K562 (cell line): ENCODE measurements around the gene TM2D3. TPM values are rescaled to one million over a fixed set of nuclear protein-coding genes. Genes with fewer than 3 reads are reported as not detected.
A peak's percentile ranks its signal among the peaks of the same experiment; 100 is the strongest.

ENCODE experiments used
- ATAC-seq: fragments of 200-7000 bp; cut with Tn5 transposase; 3 replicates; pipeline ENCODE4 v1.9.1; 2020; ENCODE audit warnings: moderate library complexity
- Bru-seq: library from RNA; stranded (reverse); fragments of 400-500 nt; gene quantifications from one replicate; lab custom pipeline; 2021; lab: Mats Ljungman, UMichigan
- BruChase-seq, 2 experiments: library from RNA; stranded (reverse); fragments of 400-500 nt; gene quantifications; one replicate each; lab custom pipeline; 2021; lab: Mats Ljungman, UMichigan
- BruUV-seq: library from RNA; stranded (reverse); fragments of 400-500 nt; replicated peaks from 2 replicates; lab custom pipeline; 2021; lab: Mats Ljungman, UMichigan
- CTCF ChIA-PET: fragments of 300-600 bp; formaldehyde crosslinking; extraction: SDS; loops from one replicate; lab custom pipeline; 2021; ENCODE audit warnings: low intra/inter-chr PET ratio; lab: Yijun Ruan, JAX
- POLR2A ChIA-PET: fragments of 300-600, 350-650 bp; sonication (Branson Sonifier 250); formaldehyde crosslinking; extraction: SDS; loops from one replicate; lab custom pipeline; 2021; ENCODE audit warnings: antibody characterized with exemption, inconsistent platforms; lab: Yijun Ruan, JAX
- DNase-seq, 4 experiments: peaks; one replicate each; pipeline versions ENCODE4 v3.0.0 to v3.0.0-alpha.2; 2011 to 2018; ENCODE audit warnings: low spot score in 3 of 4, mixed read lengths in 3 of 4; ENCODE audit errors: extremely low read depth in 1 of 4
- FAIRE-seq: peaks from 2 replicates; lab custom pipeline; 2011; peaks lifted over from hg19 to GRCh38; lab: Jason Lieb, UNC
- H2AFZ ChIP-seq: 2 replicates; pipeline ENCODE4 v1.6.0; 2011; ENCODE audit warnings: low read depth, low read length, control low read depth, inconsistent platforms
- H3K27ac ChIP-seq: fragments of 200-600 bp; 3 replicates; pipeline ENCODE4 v1.8.0; 2011; ENCODE audit warnings: low read depth, mild to moderate bottlenecking, control low read depth, inconsistent platforms, low read length, moderate library complexity, mixed read lengths; ENCODE audit errors: extremely low read depth
- H3K27me3 ChIP-seq, 2 experiments: fragments of 300-600 bp in 1 of 2; 2 replicates in 1 of 2; 3 replicates in 1 of 2; pipeline versions ENCODE4 v1.6.0 to v1.8.0; 2011; ENCODE audit warnings: inconsistent platforms in 2 of 2, low read length in 2 of 2, mild to moderate bottlenecking in 1 of 2, mixed read lengths in 1 of 2, moderate library complexity in 1 of 2; ENCODE audit not compliant: control insufficient read depth in 2 of 2, insufficient read depth in 2 of 2
- H3K36me3 ChIP-seq: fragments of 300-600 bp; 3 replicates; pipeline ENCODE4 v1.8.0; 2011; ENCODE audit warnings: mild to moderate bottlenecking, low read length, inconsistent platforms; ENCODE audit not compliant: control insufficient read depth, insufficient read depth
- H3K4me1 ChIP-seq, 2 experiments: fragments of 200-600 bp in 1 of 2; replicated peaks in 1 of 2; 2 replicates in 1 of 2; 3 replicates in 1 of 2; pipeline versions ENCODE4 v1.5.1 to v1.8.0; 2011; ENCODE audit warnings: inconsistent platforms in 2 of 2, low read length in 2 of 2, mild to moderate bottlenecking in 1 of 2, mixed read lengths in 1 of 2, moderate library complexity in 1 of 2; ENCODE audit not compliant: control insufficient read depth in 2 of 2, insufficient read depth in 2 of 2
- H3K4me2 ChIP-seq: 2 replicates; pipeline ENCODE4 v1.6.1; 2011; ENCODE audit warnings: low read length, control low read depth, inconsistent platforms, mixed read lengths; ENCODE audit not compliant: insufficient read depth
- H3K4me3 ChIP-seq: fragments of 200-600 bp; sonication (generic), shearing (Covaris generic); 2 replicates; pipeline ENCODE4 v1.5.1; 2016; ENCODE audit warnings: control low read depth, inconsistent platforms
- H3K79me2 ChIP-seq: fragments of 200-600 bp; 3 replicates; pipeline ENCODE4 v1.8.0; 2011; ENCODE audit warnings: low read length, inconsistent platforms; ENCODE audit not compliant: control insufficient read depth, insufficient read depth
- H3K9ac ChIP-seq, 2 experiments: 2 replicates each; pipeline versions ENCODE4 v1.6.0 to v1.6.1; 2011; ENCODE audit warnings: low read depth in 2 of 2, low read length in 2 of 2, control low read depth in 1 of 2, inconsistent platforms in 1 of 2, mild to moderate bottlenecking in 1 of 2, mixed read lengths in 1 of 2; ENCODE audit not compliant: insufficient read depth in 1 of 2
- H3K9me1 ChIP-seq: one replicate; pipeline ENCODE4 v1.6.0; 2011; ENCODE audit warnings: inconsistent platforms, mild to moderate bottlenecking, low read length, moderate library complexity; ENCODE audit not compliant: control insufficient read depth, insufficient read depth
- H3K9me3 ChIP-seq: replicated peaks from 2 replicates; pipeline ENCODE4 v1.5.1; 2011; ENCODE audit warnings: low read depth, low read length, inconsistent platforms; ENCODE audit not compliant: control insufficient read depth, insufficient read depth
- H4K20me1 ChIP-seq: replicated peaks from 2 replicates; pipeline ENCODE4 v1.6.1; 2011; ENCODE audit warnings: low read length, inconsistent platforms, mixed read lengths; ENCODE audit not compliant: control insufficient read depth, insufficient read depth
- ETV6 ChIP-seq, 3 experiments: fragments of 150-350 bp in 1 of 3; sonication (generic) in 1 of 3; formaldehyde crosslinking in 1 of 3; IDR thresholded peaks; 2 replicates each; pipeline versions ENCODE4 v1.6.1 to v1.8.0; 2014 to 2022; ENCODE audit warnings: borderline replicate concordance in 2 of 3, low read depth in 2 of 3, antibody characterized with exemption in 1 of 3, low read length in 1 of 3, mild to moderate bottlenecking in 1 of 3, missing genetic modification reagents in 1 of 3
- ID3 ChIP-seq, 2 experiments: fragments of 250-450 bp in 1 of 2; fragments of 450-650 bp in 1 of 2; sonication (Bioruptor Pico) in 1 of 2; IDR thresholded peaks; 2 replicates each; pipeline versions ENCODE4 v1.6.1 to v1.8.0; 2016 to 2021; ENCODE audit warnings: mild to moderate bottlenecking in 2 of 2, moderate library complexity in 2 of 2, missing compliant biosample characterization in 1 of 2, missing genetic modification characterization in 1 of 2
- KAT2B ChIP-seq: IDR thresholded peaks from one replicate; pipeline ENCODE4 v1.6.1; 2012; ENCODE audit warnings: low read depth, mild to moderate bottlenecking, control low read depth, inconsistent platforms, low read length, moderate library complexity
- NONO ChIP-seq, 2 experiments: fragments of 200-400 bp in 1 of 2; fragments of 450-650 bp in 1 of 2; formaldehyde crosslinking in 1 of 2; IDR thresholded peaks; 2 replicates each; pipeline ENCODE4 v1.6.1; 2017; ENCODE audit warnings: low read depth in 2 of 2, mild to moderate bottlenecking in 2 of 2, moderate library complexity in 2 of 2, low read length in 1 of 2
- ZNF282 ChIP-seq: sonication (generic); formaldehyde crosslinking; IDR thresholded peaks from 2 replicates; pipeline ENCODE4 v1.8.1; 2023; ENCODE audit warnings: missing genetic modification reagents
- ZNF408 ChIP-seq: fragments of 250-450 bp; sonication (Bioruptor Pico); IDR thresholded peaks from 2 replicates; pipeline ENCODE4 v1.4.0; 2020; ENCODE audit warnings: low read depth, mild to moderate bottlenecking, moderate library complexity
- ZNF639 ChIP-seq, 2 experiments: fragments of 200-800 bp in 1 of 2; sonication (Bioruptor generic) in 1 of 2; sonication (generic) in 1 of 2; formaldehyde crosslinking in 1 of 2; IDR thresholded peaks in 1 of 2; conservative IDR thresholded peaks in 1 of 2; 2 replicates each; pipeline versions ENCODE4 v1.5.0 to v1.6.1; 2016 to 2020; ENCODE audit warnings: missing compliant biosample characterization in 1 of 2, missing genetic modification characterization in 1 of 2, missing genetic modification reagents in 1 of 2
- WGBS: fragments of 100-300 bp; shearing (Covaris generic); methylation state at CpG from one replicate; pipeline ENCODE4 v1.1.6; 2016; ENCODE audit warnings: low coverage, mixed read lengths; ENCODE audit not compliant: insufficient coverage; ENCODE audit errors: missing lambda C conversion rate; 5-methylcytosine and 5-hydroxymethylcytosine counted together
- in situ Hi-C: fragments of 300-500 bp; cut with MboI; formaldehyde crosslinking; loops from 4 replicates; pipeline ENCODE4 v1.15.0; 2018; ENCODE audit warnings: inconsistent platforms, mixed read lengths
- intact Hi-C: fragments of 100-400 bp; cut with micrococcal nuclease; formaldehyde crosslinking; loops from 2 replicates; pipeline ENCODE4 v1.14.2; 2022
- long read RNA-seq, 3 experiments: library from polyadenylated mRNA in 2 of 3; library from RNA in 1 of 3; unstranded in 2 of 3; stranded (forward) in 1 of 3; transcript quantifications; one replicate each; pipeline ENCODE4 v2.0.0, GENCODE V29; 2019 to 2022
- polyA minus RNA-seq, 3 experiments: library from RNA; depleted of rRNA, polyadenylated mRNA; stranded (reverse); fragments of >200 nt; gene quantifications; 2 replicates each; pipeline ENCODE4 v1.2.3, GENCODE V29; 2011
- polyA plus RNA-seq, 8 experiments: library from polyadenylated mRNA; depleted of rRNA in 4 of 8; stranded (reverse) in 5 of 8; unstranded in 3 of 8; fragments of >200 nt; fragmentation: Nextera tagmentation in 2 of 8; fragmentation: Illumina TruSeq in 1 of 8; extraction: Ambion mirVana in 2 of 8; extraction: Trizol in 1 of 8; gene quantifications; 2 replicates each; pipeline versions ENCODE4 v1.2.1 to v1.2.3, GENCODE V29; 2011 to 2014; ENCODE audit warnings: inconsistent platforms in 1 of 8, missing spikeins in 1 of 8
- total RNA-seq, 7 experiments: library from RNA; depleted of rRNA in 6 of 7; stranded (reverse); fragments of >200 nt in 6 of 7; fragmentation: Illumina TruSeq in 2 of 7; extraction: Trizol in 2 of 7; gene quantifications; 2 replicates each; pipeline versions ENCODE4 v1.2.1 to v1.2.3, GENCODE V29; 2011 to 2021; ENCODE audit warnings: low replicate concordance in 1 of 7
- TF ChIP-seq, protein P1 (sequence below): sonication (generic); formaldehyde crosslinking; IDR thresholded peaks from 2 replicates; pipeline ENCODE4 v1.8.0; 2022; ENCODE audit warnings: missing genetic modification reagents, mild to moderate bottlenecking, moderate library complexity, borderline replicate concordance

The TM2D3 gene
- 75.4 and 111 TPM in 2 replicates for total RNA-seq (2011; cell fraction: chromatin; rRNA removed; ENCODE audit: low replicate concordance)
- 93.2 and 100 TPM in 2 replicates for total RNA-seq (2011; cell fraction: nucleolus; rRNA removed)
- 121 and 152 TPM in 2 replicates for total RNA-seq (2011; cell fraction: nucleoplasm; rRNA removed)
- total RNA-seq (2014; rRNA removed) (16.5 and 23.5 TPM in 2 replicates), total RNA-seq (2014; rRNA removed; fragmentation: Illumina TruSeq; extraction: Trizol) (31.3 and 32.4 TPM in 2 replicates), total RNA-seq (2015; rRNA removed; fragmentation: Illumina TruSeq; extraction: Trizol) (34.1 and 34.9 TPM in 2 replicates), total RNA-seq (2021) (27.4 and 28.9 TPM in 2 replicates), polyA plus RNA-seq (2011; rRNA removed) (59.5 and 61.0 TPM in 2 replicates), polyA plus RNA-seq (2014; fragmentation: Illumina TruSeq; extraction: Trizol) (25.3 and 26.8 TPM in 2 replicates), polyA plus RNA-seq (2014; fragmentation: Nextera tagmentation; extraction: Ambion mirVana) (10 to 100 TPM; 59.2 to 67.9 TPM), polyA plus RNA-seq (2014; rRNA removed) (27.9 and 28.2 TPM in 2 replicates), polyA minus RNA-seq (2011; rRNA and poly(A)+ RNA removed) (50.4 and 52.1 TPM in 2 replicates), Bru-seq, nascent RNA (percentile 88 among the genes with signal in this experiment), BruChase-seq, experiment 1, labeled RNA remaining after a 2-hour chase (percentile 88 among the genes with signal in this experiment), BruChase-seq, experiment 2, labeled RNA remaining after a 6-hour chase (percentile 84 among the genes with signal in this experiment)
- 33.6 and 42.8 TPM in 2 replicates for polyA plus RNA-seq (2011; cell fraction: cytosol; rRNA removed)
- polyA plus RNA-seq (2011; cell fraction: nucleus; rRNA removed) = 58.3 and 77.8 TPM in 2 replicates
- 22.2 and 31.4 TPM in 2 replicates for polyA plus RNA-seq (2012)
- 20.9 and 28.2 TPM in 2 replicates for polyA minus RNA-seq (2011; cell fraction: cytosol; rRNA and poly(A)+ RNA removed)
- polyA minus RNA-seq (2011; cell fraction: nucleus; rRNA and poly(A)+ RNA removed) = 67.7 and 82.9 TPM in 2 replicates
- long read RNA-seq, experiment 1, transcript TM2D3-201 (6 exons, 1,381 nt) = minor isoform, 18 of 85 reads
- long read RNA-seq, experiment 1, transcript TM2D3-202 (5 exons, 1,329 nt) = major isoform, 41 of 85 reads
- long read RNA-seq, experiment 1, partial matches to known transcripts = 0 of 85 reads
- long read RNA-seq, experiment 1, other reads (novel, unspliced or antisense) = 16 of 85 reads
- long read RNA-seq, experiment 2, transcript TM2D3-202 (5 exons, 1,329 nt) = major isoform, 9 of 32 reads
- long read RNA-seq, experiment 2, transcript TM2D3-201 (6 exons, 1,381 nt) = minor isoform, 5 of 32 reads
- long read RNA-seq, experiment 2, partial matches to known transcripts = 0 of 32 reads
- long read RNA-seq, experiment 2, other reads (novel, unspliced or antisense) = 15 of 32 reads
- long read RNA-seq, experiment 3, transcript TM2D3-202 (5 exons, 1,329 nt) = major isoform, 27 of 49 reads
- long read RNA-seq, experiment 3, transcript TM2D3-201 (6 exons, 1,381 nt) = minor isoform, 16 of 49 reads
- long read RNA-seq, experiment 3, partial matches to known transcripts = 1 of 49 reads
- long read RNA-seq, experiment 3, other reads (novel, unspliced or antisense) = 3 of 49 reads

GRCh38 chr15:101652098-101652785, at the start of gene TM2D3:
TM2D3 (minus strand) TSS chr15:101652381; CDS start chr15:101652361, 20 bp downstream.
- Histone ChIP-seq H3K36me3 (peaks cover 44% of the 10 kb centered on the region), H3K4me2 (peak within 1 kb of the TSS; percentile 86), H3K79me2 (peaks cover 59% of the 10 kb centered on the region), H3K4me3 (peak within 1 kb of the TSS; percentile 81), H3K4me1 (peaks cover 14 to 17% of the 10 kb centered on the region in 2 experiments; a peak in 4 of 5 replicates), H3K9ac (peak within 1 kb of the TSS; percentile 83 to 97), H4K20me1 (no peaks in the 10 kb centered on the region), H3K9me1 (no peaks in the 10 kb centered on the region), H3K9me3 (no peaks in the 10 kb centered on the region), H3K27me3 (no peaks in the 10 kb centered on the region), H3K27ac (peak within 1 kb of the TSS; percentile 90), H2AFZ (peak within 1 kb of the TSS; percentile 96)
- ATAC-seq = peak; percentile 93
- intact Hi-C loops = loop anchor here (5.0 kb wide), 1 partner anchor 120 kb away; no protein-coding TSS in a partner anchor
- peak; percentile 96 for DNase-seq
- no TSS peak for BruUV-seq
- CTCF ChIA-PET = interaction anchor here (0.6 to 0.8 kb wide), 2 partner anchors 46 to 351 kb away, joined by 3 to 4 read pairs; no protein-coding TSS in a partner anchor
- peak; percentile 67 for FAIRE-seq
- in situ Hi-C loops = loop anchor here (5.0 kb wide), 1 partner anchor 360 kb away; no protein-coding TSS in a partner anchor
- WGBS = under 1% methylated on average over 55 of the region's 75 CpGs
- POLR2A ChIA-PET = interaction anchor here (0.7 to 1.4 kb wide), 2 partner anchors 12 to 362 kb away, joined by 3 to 6 read pairs; no protein-coding TSS in a partner anchor
- TF ChIP-seq KAT2B (no peak), ZNF408 (CRISPR knock-in tag) (no peak), NONO (IDR thresholded peaks at IDR 0.05; ENCODE audit: low read depth in 2 of 2, low read length in 1 of 2) (peak in 1 of 2 experiments; percentile 83; a peak in 2 of 4 replicates), ZNF639 (CRISPR knock-in tag; conservative IDR thresholded peaks at IDR 0.05 in 1 of 2, IDR thresholded peaks at IDR 0.05 in 1 of 2) (peak in 1 of 2 experiments; percentile 94; a peak in 2 of 4 replicates), ZNF282 (CRISPR knock-in tag) (no peak), ETV6 (IDR thresholded peaks at IDR 0.05; ENCODE audit: borderline replicate concordance in 1 of 2, low read depth in 2 of 2, low read length in 1 of 2) (no peak; a peak in 1 of 4 replicates), ETV6 (CRISPR knock-in tag; IDR thresholded peaks at IDR 0.05; ENCODE audit: borderline replicate concordance) (0 out of 2 replicates have a peak, but pooled peaks have one; percentile 41), ID3 (CRISPR knock-in tag; IDR thresholded peaks at IDR 0.05) (no peak), ID3 (tag; IDR thresholded peaks at IDR 0.05) (no peak)
- TF ChIP-seq, protein P1, sequence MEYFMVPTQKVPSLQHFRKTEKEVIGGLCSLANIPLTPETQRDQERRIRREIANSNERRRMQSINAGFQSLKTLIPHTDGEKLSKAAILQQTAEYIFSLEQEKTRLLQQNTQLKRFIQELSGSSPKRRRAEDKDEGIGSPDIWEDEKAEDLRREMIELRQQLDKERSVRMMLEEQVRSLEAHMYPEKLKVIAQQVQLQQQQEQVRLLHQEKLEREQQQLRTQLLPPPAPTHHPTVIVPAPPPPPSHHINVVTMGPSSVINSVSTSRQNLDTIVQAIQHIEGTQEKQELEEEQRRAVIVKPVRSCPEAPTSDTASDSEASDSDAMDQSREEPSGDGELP (CRISPR knock-in tag) = peak; percentile 87
